Gastroesophageal sphincter (tissue), 4 donors: Measurements from ENCODE around the gene HOXA6. TPM values are rescaled to one million over a fixed set of nuclear protein-coding genes. Genes with fewer than 3 reads are reported as not detected.
A peak's percentile ranks its signal among the peaks of the same experiment; 100 is the strongest.

Experiments used
- ATAC-seq: fragments of 150-250 bp; one replicate; pipeline ENCODE4 v1.9.1; 2016; ENCODE audit warnings: mild to moderate bottlenecking, moderate library complexity
- H3K27ac ChIP-seq, 4 donors: fragments of 200-600 bp; sonication (generic) in 3 of 4; 1 replicate in 3 of 4; 2 replicates in 1 of 4; pipeline ENCODE4 v1.5.1; 2016 to 2019
- H3K27me3 ChIP-seq: fragments of 200-600 bp; sonication (generic); one replicate; pipeline ENCODE4 v1.5.1; 2019
- H3K36me3 ChIP-seq, 2 donors: fragments of 200-600 bp; sonication (generic); one replicate each; pipeline ENCODE4 v1.5.1; 2019; ENCODE audit warnings: control low read depth in 1 of 2
- H3K4me1 ChIP-seq, 3 donors: fragments of 200-600 bp; sonication (generic); 1 replicate in 2 of 3; 2 replicates in 1 of 3; pipeline ENCODE4 v1.5.1; 2016 to 2019; ENCODE audit warnings: control low read depth in 2 of 3
- H3K4me3 ChIP-seq, 2 donors: fragments of 200-600 bp; sonication (generic); one replicate each; pipeline ENCODE4 v1.5.1; 2019; ENCODE audit warnings: mild to moderate bottlenecking in 1 of 2, moderate library complexity in 1 of 2
- H3K9me3 ChIP-seq, 3 donors: fragments of 200-600 bp; sonication (generic); one replicate each; pipeline ENCODE4 v1.5.1; 2017 to 2019; ENCODE audit warnings: control low read depth in 2 of 3
- CTCF ChIP-seq, 4 experiments: fragments of 200-600 bp in 2 of 4; fragments of 450-650 bp in 2 of 4; sonication (generic) in 1 of 4; IDR thresholded peaks; one replicate each; pipeline ENCODE4 v1.5.1; 2017 to 2019; ENCODE audit warnings: antibody characterized with exemption in 4 of 4, mild to moderate bottlenecking in 2 of 4, moderate library complexity in 2 of 4
- EP300 ChIP-seq: sonication (generic); formaldehyde crosslinking; IDR thresholded peaks from one replicate; pipeline ENCODE4 v1.6.1; 2017; ENCODE audit warnings: antibody characterized with exemption, mild to moderate bottlenecking
- POLR2A ChIP-seq, 2 donors: fragments of 450-650 bp; IDR thresholded peaks; one replicate each; pipeline ENCODE4 v1.6.1; 2017; ENCODE audit warnings: antibody characterized with exemption in 2 of 2, mild to moderate bottlenecking in 2 of 2, moderate library complexity in 1 of 2
- POLR2AphosphoS5 ChIP-seq: sonication (generic); formaldehyde crosslinking; IDR thresholded peaks from one replicate; pipeline ENCODE4 v1.6.1; 2017; ENCODE audit warnings: antibody characterized with exemption
- WGBS, 2 donors: methylation state at CpG; one replicate each; pipeline ENCODE4 v1.1.5; 2018; ENCODE audit warnings: low coverage in 1 of 2; 5-methylcytosine and 5-hydroxymethylcytosine counted together
- total RNA-seq, 4 donors: library from RNA; depleted of rRNA; stranded (reverse); fragments of >200 nt; gene quantifications; one replicate each; pipeline ENCODE4 v1.1.0, GENCODE V29; 2016

Gene HOXA6
- total RNA-seq, 4 donors from 2014 or later = 0.46 to 12.7 TPM; not detected in 2

- TF ChIP-seq CTCF (IDR thresholded peaks at IDR 0.05) (no peak), POLR2A (IDR thresholded peaks at IDR 0.05) (peak in 1 of 2 donors; percentile 4), POLR2AphosphoS5 (no peak), EP300 (no peak)
- no peak for ATAC-seq
- WGBS, 2 donors = 6 to 7% methylated on average over 8 of the region's 8 CpGs
- Histone ChIP-seq H3K36me3 (no peaks in the 10 kb centered on the region), H3K27me3 (no peaks in the 10 kb centered on the region), H3K27ac (peak overlapping the region; percentile 94 to 99 (median 98)), H3K4me1 (peaks cover 0 to 56% (median 4%) of the 10 kb centered on the region in 3 donors), H3K4me3 (peak overlapping the region; percentile 48 to 96), H3K9me3 (no peaks in the 10 kb centered on the region)
Measured at GRCh38 chr7:27100694-27101170, 46.8 kb downstream of the HOXA6 start.

GRCh38 chr7:27099453-27100370 lies 47.9 kb downstream of the HOXA6 start:
- Histone ChIP-seq H3K4me1 (peaks cover 0 to 55% (median 4%) of the 10 kb centered on the region in 3 donors), H3K36me3 (no peaks in the 10 kb centered on the region), H3K27ac (peak overlapping the region; percentile 93 to 99 (median 96)), H3K9me3 (no peaks in the 10 kb centered on the region), H3K27me3 (no peaks in the 10 kb centered on the region), H3K4me3 (peak overlapping the region; percentile 74 to 96)
- TF ChIP-seq POLR2A (IDR thresholded peaks at IDR 0.05) = no peak
- no peak for TF ChIP-seq POLR2AphosphoS5
- TF ChIP-seq EP300 = no peak
- TF ChIP-seq CTCF (IDR thresholded peaks at IDR 0.05) = no peak
- WGBS, 2 donors = 18 to 26% methylated on average over 8 of the region's 8 CpGs
- ATAC-seq = no peak

- ATAC-seq = no peak
- 4 to 11% methylated on average over 14 to 19 of the region's 38 CpGs for WGBS, 2 donors
Measured at GRCh38 chr7:27098578-27099451, 48.8 kb downstream of the HOXA6 start.

More at GRCh38 chr7:27098578-27099451, 48.8 kb downstream of the HOXA6 start:
- TF ChIP-seq POLR2AphosphoS5 = peak; percentile 80
- TF ChIP-seq POLR2A (IDR thresholded peaks at IDR 0.05) = peak in 1 of 2 donors; percentile 17
- no peak for TF ChIP-seq EP300
- no peak for TF ChIP-seq CTCF (IDR thresholded peaks at IDR 0.05)
- peak overlapping the region; percentile 74 to 96 for H3K4me3 ChIP-seq
- H3K27me3 ChIP-seq = no peaks in the 10 kb centered on the region
- no peaks in the 10 kb centered on the region for H3K9me3 ChIP-seq
- peaks cover 0 to 46% (median 4%) of the 10 kb centered on the region in 3 donors for H3K4me1 ChIP-seq
- peak overlapping the region; percentile 82 to 99 (median 96) for H3K27ac ChIP-seq
- no peaks in the 10 kb centered on the region for H3K36me3 ChIP-seq
